GM12801 (cell line): ENCODE measurements around the gene GJD4.

Source experiments
- CTCF ChIP-seq: IDR thresholded peaks from one replicate; pipeline ENCODE4 v1.5.1; 2011; ENCODE audit warnings: control low read depth; ENCODE audit not compliant: insufficient read length; ENCODE audit errors: extremely low read depth

GJD4 gene

DNA sequence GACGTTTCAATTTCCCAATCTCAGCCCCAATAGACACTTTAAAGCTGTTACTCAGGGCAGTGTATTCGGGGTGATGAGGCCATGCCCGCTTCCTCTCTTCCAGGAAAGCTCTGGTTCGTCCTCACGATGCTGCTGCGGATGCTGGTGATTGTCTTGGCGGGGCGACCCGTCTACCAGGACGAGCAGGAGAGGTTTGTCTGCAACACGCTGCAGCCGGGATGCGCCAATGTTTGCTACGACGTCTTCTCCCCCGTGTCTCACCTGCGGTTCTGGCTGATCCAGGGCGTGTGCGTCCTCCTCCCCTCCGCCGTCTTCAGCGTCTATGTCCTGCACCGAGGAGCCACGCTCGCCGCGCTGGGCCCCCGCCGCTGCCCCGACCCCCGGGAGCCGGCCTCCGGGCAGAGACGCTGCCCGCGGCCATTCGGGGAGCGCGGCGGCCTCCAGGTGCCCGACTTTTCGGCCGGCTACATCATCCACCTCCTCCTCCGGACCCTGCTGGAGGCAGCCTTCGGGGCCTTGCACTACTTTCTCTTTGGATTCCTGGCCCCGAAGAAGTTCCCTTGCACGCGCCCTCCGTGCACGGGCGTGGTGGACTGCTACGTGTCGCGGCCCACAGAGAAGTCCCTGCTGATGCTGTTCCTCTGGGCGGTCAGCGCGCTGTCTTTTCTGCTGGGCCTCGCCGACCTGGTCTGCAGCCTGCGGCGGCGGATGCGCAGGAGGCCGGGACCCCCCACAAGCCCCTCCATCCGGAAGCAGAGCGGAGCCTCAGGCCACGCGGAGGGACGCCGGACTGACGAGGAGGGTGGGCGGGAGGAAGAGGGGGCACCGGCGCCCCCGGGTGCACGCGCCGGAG is 2.6 kb downstream of the GJD4 start:
- TF ChIP-seq CTCF: no peak

DNA sequence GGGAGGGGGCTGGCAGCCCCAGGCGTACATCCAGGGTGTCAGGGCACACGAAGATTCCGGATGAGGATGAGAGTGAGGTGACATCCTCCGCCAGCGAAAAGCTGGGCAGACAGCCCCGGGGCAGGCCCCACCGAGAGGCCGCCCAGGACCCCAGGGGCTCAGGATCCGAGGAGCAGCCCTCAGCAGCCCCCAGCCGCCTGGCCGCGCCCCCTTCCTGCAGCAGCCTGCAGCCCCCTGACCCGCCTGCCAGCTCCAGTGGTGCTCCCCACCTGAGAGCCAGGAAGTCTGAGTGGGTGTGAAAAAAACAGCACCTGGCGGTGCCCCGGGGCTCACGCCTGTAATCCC is 3.2 kb downstream of the GJD4 start:
- no peak for TF ChIP-seq CTCF

DNA sequence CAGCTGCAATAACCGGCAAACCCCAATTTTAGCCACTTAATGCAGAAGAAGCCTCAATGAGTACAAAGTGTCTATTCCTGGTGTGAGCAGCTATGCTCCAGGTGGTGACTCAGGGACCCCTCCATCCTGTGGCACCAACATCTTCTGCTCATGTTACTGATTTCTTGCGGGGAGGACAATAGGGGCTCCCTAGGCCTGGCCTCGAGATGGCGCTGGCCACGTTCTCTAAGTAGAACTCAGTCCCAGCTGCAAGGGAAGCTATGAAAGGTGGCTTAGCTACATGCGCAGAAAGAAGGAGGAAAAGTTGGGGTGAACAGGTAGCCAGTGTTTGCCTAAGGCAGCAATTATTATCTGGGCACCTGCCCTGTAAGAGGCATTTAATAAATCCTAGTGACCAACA is 6.6 kb downstream of the GJD4 start:
- TF ChIP-seq CTCF: no peak

DNA sequence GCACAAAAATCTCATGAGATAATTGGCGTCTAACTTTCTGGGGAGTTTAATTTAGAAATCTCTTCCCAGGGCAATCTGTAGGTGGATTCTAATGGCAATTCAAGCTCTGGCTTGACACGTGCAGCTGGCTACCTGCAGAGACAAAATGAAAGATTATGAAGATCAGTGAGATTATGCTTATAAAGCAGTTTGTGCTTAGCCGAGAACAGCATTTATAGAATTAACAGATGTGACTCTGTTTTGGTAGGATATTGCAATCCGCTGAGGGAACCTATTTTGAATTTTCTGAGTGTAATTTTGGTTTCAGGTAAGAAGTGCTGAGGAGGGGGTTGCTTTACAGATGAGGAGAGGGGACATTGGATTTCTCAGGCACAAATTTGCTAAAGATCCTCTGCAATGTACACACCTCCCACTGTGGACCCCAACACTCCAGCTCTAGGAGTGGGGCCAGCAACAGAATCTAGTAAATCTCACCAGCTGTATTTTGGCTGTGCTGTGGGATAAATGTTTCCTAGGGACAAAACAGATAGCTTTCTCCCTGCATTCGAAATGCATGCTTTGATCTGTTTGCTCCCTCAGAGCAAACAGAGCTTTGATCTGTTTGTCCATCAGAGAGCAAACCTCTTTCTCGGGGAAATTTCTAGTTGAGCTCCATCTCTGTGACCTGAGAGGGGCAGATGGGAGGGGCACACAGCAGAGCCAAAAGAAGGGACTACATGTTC is 7.4 kb downstream of the GJD4 start:
- TF ChIP-seq CTCF: no peak

DNA sequence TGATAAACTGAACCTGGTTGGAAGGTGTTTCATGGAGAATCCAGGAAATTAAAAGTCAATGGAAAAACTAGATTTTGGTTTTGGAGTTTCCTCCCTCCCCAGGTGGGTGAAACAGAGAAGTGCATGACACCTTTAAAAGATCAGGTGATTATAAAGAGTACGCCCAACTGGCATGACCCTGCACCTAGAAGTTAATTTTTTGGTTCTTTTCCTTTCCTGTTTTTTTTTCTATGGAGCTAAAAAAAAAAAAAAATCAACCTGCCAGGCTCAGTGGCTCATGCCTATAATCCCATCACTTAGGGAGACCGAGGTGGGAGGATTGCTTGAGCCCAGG is 7.9 kb downstream of the GJD4 start:
- TF ChIP-seq CTCF: no peak

GRCh38 chr10:35613597-35614226 is 8.6 kb downstream of the GJD4 start:
- no peak for TF ChIP-seq CTCF

GRCh38 chr10:35614312-35614711 is 9.2 kb downstream of the GJD4 start:
- TF ChIP-seq CTCF: no peak
